Measurements from ENCODE around the gene MCC.

MCC gene

GRCh38 chr5:112976432-112977309, 511.6 kb downstream of the MCC start, which contains the start of gene DCP2:
TSS of gene DCP2 (plus strand) at chr5:112976798. CDS start at chr5:112976934, 136 bp downstream.
- DNase-seq (ENCODE audit: low read depth) = peak; percentile 93

- no peak for DNase-seq (ENCODE audit: low read depth)
These were observed 512.4 kb downstream of the MCC start for GRCh38 chr5:112975721-112976431.

- DNase-seq (ENCODE audit: low read depth) = no peak
These were observed 513.4 kb downstream of the MCC start for GRCh38 chr5:112974901-112975300.

GRCh38 chr5:112973904-112974303, 514.3 kb downstream of the MCC start:
- no peak for DNase-seq (ENCODE audit: low read depth)

- no peak for DNase-seq (ENCODE audit: low read depth)
These were observed 515.2 kb downstream of the MCC start for GRCh38 chr5:112973036-112973435.

Data from T-helper 22 cell (primary cell).